ENCODE results near the gene GAP43.

The GAP43 gene

DNA sequence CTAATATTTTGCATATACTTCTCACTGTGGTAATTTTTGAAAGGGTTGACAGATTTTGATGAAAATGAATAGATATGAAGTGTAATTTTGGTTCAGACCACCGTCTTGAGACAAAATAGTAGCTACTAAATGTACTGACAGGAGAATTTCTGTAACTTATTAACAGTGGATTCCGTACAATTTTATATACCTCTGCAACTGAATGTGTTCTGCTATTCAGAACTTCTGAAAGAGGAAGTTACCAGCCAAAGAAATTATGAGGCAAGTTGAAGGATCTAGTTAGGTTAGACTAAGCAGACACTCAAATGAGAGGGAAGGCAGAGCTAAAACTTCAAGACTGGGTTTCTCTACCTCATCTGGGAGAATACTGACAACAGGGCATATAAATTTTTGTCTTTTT, 29.4 kb downstream of the GAP43 start:
- FAIRE-seq, result no peak
- DNase-seq (ENCODE audit: insufficient read length), result no peak
- TF ChIP-seq POLR2AphosphoS5 (IDR thresholded peaks at IDR 0.05; ENCODE audit: low read depth, low read length), result no peak
- no peak for TF ChIP-seq TAF1 (IDR thresholded peaks at IDR 0.05; ENCODE audit: borderline replicate concordance, low read depth, low read length)
- no peak for TF ChIP-seq POLR2A (IDR thresholded peaks at IDR 0.05; ENCODE audit: low read depth, low read length)

DNA sequence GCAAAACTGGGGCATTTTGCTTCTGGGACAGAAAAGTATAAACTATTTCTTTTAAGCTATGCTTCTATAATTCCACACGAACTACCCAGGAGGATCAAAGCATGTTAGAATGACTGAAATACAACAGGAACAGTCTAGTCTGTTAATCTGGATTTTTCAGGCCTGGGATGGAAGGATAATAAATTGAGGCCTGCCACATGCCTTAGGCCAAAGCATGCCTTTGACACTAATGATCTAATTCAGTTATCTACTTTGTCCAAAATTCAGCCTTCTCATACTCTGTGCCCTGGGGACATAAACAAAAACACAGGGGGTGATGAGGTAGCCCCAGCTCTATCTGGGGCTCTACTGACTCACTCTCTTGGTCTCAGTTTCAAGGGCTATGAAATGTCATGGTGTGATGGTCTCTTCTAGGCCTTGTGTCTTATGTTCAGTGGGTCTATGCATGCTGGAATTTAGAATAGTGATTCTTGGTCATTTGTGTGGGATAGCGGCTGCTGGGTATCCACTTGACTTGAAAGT, 32.5 kb downstream of the GAP43 start:
- FAIRE-seq (no peak), DNase-seq (ENCODE audit: insufficient read length) (no peak)
- no peak for TF ChIP-seq POLR2A (IDR thresholded peaks at IDR 0.05; ENCODE audit: low read depth, low read length)
- TF ChIP-seq POLR2AphosphoS5 (IDR thresholded peaks at IDR 0.05; ENCODE audit: low read depth, low read length), result no peak
- TF ChIP-seq TAF1 (IDR thresholded peaks at IDR 0.05; ENCODE audit: borderline replicate concordance, low read depth, low read length), result no peak

DNA sequence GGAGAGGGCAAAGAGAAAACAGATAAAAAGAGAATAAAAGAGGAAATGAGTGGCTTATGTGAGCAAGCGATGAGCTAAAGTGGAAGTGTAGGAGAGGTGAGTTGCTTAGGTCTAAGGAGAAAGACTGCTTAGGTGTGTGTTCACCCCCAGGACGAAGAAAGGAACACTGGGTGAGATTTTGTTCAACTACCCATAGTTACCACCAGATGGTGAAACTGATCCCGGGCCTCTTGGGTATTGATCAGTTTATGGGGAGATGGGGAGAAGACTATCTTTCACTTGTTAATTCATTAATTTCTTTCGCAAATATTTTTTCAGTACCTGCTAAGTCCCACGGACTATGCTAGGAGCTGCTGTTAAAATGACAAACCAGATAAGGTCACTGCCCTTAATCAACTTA, 33.9 kb downstream of the GAP43 start:
- DNase-seq (ENCODE audit: insufficient read length) (no peak), FAIRE-seq (peak; percentile 58)
- TF ChIP-seq TAF1 (IDR thresholded peaks at IDR 0.05; ENCODE audit: borderline replicate concordance, low read depth, low read length) (no peak), POLR2A (IDR thresholded peaks at IDR 0.05; ENCODE audit: low read depth, low read length) (no peak), POLR2AphosphoS5 (IDR thresholded peaks at IDR 0.05; ENCODE audit: low read depth, low read length) (no peak)

DNA sequence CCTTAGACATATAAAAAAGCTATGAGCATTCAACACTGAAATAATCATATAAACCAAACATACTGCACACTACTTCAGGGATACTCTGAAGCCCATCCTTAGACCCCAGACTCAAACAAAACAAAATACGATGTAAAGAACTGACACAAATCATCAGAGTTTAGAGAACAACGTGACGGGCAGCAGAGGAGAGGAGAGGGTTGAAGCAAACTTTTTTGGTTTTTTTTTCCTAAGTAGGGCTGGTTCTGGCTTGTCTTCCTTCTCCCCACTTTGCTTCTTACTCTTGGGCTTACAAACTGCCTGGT, 34.7 kb downstream of the GAP43 start:
- FAIRE-seq (no peak), DNase-seq (ENCODE audit: insufficient read length) (peak; percentile 9)
- no peak for TF ChIP-seq POLR2AphosphoS5 (IDR thresholded peaks at IDR 0.05; ENCODE audit: low read depth, low read length)
- no peak for TF ChIP-seq TAF1 (IDR thresholded peaks at IDR 0.05; ENCODE audit: borderline replicate concordance, low read depth, low read length)

DNA sequence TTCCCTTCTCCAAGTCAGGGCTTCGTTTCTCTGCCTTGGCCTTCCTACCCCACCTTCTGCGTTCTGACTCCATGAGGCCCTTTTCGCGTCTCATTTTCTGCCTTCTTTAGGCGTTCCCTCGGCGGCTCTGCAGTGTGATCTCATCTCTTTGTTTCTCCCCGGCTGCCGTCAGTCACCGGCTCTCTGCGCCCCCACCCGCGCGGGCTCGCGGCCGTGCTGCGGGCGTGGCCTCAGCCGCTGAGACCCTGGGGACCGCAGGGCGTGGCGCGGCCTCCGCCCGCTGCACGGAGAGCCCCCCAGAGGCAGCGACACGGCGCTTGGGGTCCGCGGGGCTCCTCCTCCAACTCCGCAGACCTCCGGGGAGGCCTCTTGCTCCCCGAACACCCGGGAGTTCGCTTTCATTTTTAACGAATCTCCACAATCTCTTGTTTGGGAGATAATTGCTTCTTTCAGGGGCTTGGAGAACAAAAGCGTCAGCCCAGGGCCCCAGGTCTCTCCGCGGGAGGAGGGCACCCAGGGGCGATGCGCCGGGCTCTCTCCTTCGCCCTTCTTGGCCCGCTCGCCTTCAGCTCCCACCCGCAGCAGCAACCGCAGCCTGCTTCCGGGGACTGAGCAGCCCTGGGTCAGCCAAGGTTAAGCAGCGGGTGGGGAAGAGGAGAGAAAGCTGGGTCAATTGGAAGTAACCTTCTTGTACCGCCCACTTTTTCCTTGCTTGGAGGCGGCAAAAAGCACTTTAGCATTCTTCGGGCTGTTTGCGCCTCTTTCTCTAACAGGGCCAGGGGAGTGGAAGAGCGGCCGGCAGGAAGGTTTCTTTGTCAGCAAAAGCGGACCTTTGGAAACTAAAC, 35.2 kb downstream of the GAP43 start:
- FAIRE-seq, result peak; percentile 89
- DNase-seq (ENCODE audit: insufficient read length), result peak; percentile 39
- TF ChIP-seq POLR2A (IDR thresholded peaks at IDR 0.05; ENCODE audit: low read depth, low read length) (peak; percentile 56), TAF1 (IDR thresholded peaks at IDR 0.05; ENCODE audit: borderline replicate concordance, low read depth, low read length) (0 out of 2 replicates have a peak, but pooled peaks have one; percentile 23), POLR2AphosphoS5 (IDR thresholded peaks at IDR 0.05; ENCODE audit: low read depth, low read length) (no peak; the same call in 1 of the 2 replicates)

DNA sequence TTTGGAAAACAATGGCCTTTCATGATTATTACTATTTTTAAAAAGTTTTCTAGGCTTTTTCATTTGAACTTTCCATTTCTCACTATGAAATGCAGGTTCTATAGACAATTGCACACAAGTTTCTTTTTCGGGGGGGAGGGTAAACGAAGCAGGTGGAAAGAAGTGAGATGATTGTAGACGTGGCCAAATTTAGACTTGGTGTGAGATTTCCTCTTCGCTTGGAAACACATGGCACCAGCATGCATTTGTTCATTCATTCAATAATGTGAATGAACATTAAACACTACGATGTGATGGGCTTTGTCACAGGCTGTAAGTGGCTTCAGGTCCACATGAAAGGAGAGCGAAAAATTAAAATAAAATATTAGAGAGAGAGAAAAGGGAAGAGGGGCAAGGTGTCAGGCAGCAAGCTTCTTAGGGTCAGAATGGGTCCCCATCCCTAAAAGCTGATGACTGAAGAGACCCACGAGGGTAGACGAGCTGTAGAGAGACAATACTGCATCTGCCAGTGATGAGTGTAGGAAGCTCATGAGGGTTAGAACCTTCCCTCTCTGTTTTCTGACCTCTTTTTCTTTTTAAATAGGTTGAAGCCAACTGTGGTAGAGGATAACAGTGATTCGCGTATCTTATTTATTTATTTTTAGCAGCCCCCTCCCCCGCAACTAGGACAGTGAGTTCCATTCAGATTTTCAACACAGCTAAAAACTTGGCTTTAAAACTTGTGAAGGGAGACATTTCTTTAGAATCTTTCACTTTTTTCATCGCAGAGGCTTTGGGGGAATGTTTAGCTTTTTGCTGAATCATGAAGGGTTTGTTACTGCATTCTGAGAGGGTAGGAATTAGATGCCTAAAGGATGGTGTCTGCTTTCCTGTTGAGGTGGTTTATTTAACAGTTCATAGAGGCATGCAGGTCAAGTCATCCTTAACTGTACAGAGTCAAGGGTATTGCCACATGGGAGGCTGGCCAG, 36.2 kb downstream of the GAP43 start:
- FAIRE-seq (peak; percentile 86), DNase-seq (ENCODE audit: insufficient read length) (no peak)
- no peak for TF ChIP-seq POLR2AphosphoS5 (IDR thresholded peaks at IDR 0.05; ENCODE audit: low read depth, low read length)
- TF ChIP-seq POLR2A (IDR thresholded peaks at IDR 0.05; ENCODE audit: low read depth, low read length), result no peak
- no peak for TF ChIP-seq TAF1 (IDR thresholded peaks at IDR 0.05; ENCODE audit: borderline replicate concordance, low read depth, low read length)

DNA sequence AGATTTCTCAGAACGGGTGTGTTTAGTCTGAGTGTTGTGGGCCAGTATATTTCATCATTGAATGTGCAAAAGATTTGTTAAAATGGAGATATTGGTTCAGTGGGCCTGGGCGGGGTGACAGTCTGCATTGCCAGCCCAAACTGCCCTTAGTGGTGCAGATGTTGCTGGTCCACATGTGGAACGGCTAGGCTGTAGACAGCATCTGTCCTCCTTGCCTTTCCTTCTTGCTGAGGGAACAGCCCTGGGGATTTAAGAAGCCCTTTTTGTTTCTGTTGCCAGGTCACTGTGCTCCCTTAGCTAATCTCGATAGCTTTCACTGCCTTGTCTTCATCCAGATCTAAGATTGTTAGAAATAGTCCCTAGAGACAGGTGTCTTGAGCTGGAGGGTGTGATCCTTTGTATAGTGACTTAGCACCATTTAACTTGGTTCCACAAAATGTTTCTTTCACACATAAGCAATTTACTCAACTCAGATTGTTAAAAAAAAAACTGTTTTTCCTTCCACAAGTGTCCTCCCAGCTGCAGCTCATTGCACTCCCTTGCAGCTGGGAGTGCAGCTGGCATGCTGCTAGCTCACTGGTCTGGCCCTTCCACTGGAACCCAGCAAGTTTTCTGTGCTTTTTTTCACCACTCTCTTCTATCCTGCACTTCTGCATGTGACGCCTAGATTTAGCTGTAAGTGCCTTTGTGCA, 37.5 kb downstream of the GAP43 start:
- FAIRE-seq (no peak), DNase-seq (ENCODE audit: insufficient read length) (no peak)
- TF ChIP-seq POLR2A (IDR thresholded peaks at IDR 0.05; ENCODE audit: low read depth, low read length) (no peak), POLR2AphosphoS5 (IDR thresholded peaks at IDR 0.05; ENCODE audit: low read depth, low read length) (no peak), TAF1 (IDR thresholded peaks at IDR 0.05; ENCODE audit: borderline replicate concordance, low read depth, low read length) (no peak)

DNA sequence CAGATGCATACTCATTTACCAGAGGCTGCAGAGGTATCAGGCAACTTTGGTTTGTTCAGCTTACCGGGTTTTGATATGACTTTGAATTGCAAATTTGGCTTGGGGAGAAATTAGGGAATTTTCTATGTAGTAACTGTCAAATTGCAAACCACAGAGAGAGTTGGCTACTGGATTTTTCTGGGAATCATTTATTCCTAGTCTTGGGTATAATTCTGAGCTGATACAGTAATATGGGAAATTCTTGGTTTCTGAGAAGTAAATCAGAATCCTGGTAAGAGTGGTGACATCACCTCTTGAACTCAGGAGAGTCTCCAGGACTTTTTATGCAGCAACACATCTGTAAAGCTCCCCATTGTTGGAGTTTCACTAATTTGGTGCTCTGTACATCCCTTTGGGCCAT, 39.0 kb downstream of the GAP43 start:
- DNase-seq (ENCODE audit: insufficient read length), result no peak
- TF ChIP-seq TAF1 (IDR thresholded peaks at IDR 0.05; ENCODE audit: borderline replicate concordance, low read depth, low read length) (no peak), POLR2AphosphoS5 (IDR thresholded peaks at IDR 0.05; ENCODE audit: low read depth, low read length) (no peak), POLR2A (IDR thresholded peaks at IDR 0.05; ENCODE audit: low read depth, low read length) (no peak)
- FAIRE-seq, result no peak

DNA sequence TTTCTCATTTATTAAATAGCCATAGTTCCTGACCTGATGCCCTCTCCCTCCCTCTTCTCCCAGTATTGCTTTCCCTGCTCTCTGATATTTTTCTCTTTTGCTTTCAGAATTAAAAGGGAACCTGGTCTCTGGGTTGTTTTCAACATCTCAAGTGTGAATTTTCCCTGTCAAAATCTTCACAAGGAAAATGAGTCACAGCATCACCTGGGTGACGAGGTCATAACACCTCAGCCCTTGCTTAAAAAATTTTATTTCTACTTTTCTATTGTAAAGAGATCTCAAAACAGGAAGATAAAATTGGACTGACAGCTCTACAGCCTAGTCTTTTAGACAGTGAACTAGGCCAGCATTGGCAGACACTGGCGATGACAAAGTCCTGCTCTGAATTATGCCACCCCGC, 40.1 kb downstream of the GAP43 start:
- DNase-seq (ENCODE audit: insufficient read length) (no peak), FAIRE-seq (no peak)
- TF ChIP-seq POLR2A (IDR thresholded peaks at IDR 0.05; ENCODE audit: low read depth, low read length) (no peak), POLR2AphosphoS5 (IDR thresholded peaks at IDR 0.05; ENCODE audit: low read depth, low read length) (no peak), TAF1 (IDR thresholded peaks at IDR 0.05; ENCODE audit: borderline replicate concordance, low read depth, low read length) (no peak)

DNA sequence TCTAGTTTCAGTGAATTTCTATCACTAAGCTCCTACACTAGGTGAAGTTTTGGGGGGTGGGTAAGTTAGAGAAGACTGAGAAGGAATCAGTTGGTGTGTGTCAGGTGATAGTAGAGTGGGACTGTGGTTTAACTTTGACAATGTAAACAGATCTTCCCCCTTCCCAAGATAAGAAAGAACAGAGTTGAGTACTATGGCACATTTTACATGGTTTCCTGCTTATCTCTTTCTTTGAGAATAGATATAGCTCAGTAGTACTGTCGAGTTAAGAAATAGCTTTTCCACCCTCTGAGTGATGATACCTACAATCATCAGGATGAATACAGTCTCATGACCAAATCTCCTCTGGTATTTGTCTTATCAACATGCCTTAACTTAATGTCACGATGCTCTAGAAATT, 42.8 kb downstream of the GAP43 start:
- FAIRE-seq (no peak), DNase-seq (ENCODE audit: insufficient read length) (no peak)
- TF ChIP-seq POLR2A (IDR thresholded peaks at IDR 0.05; ENCODE audit: low read depth, low read length) (no peak), POLR2AphosphoS5 (IDR thresholded peaks at IDR 0.05; ENCODE audit: low read depth, low read length) (no peak), TAF1 (IDR thresholded peaks at IDR 0.05; ENCODE audit: borderline replicate concordance, low read depth, low read length) (no peak)

Measured in GM12892 (cell line).